Glutamatergic neuron (in vitro differentiated cells): ENCODE results near the gene ZDHHC19. TPM values are rescaled to one million over a fixed set of nuclear protein-coding genes. Genes with fewer than 3 reads are reported as not detected.
"Not testable (repeated sequence)": the region's sequence is repeated elsewhere in the genome, so short reads cannot be mapped to it uniquely, and the experiment has no call there.

Experiments used
- DNase-seq: peaks from one replicate; pipeline ENCODE4 v3.0.0; 2022
- H3K27ac Mint-ChIP-seq: one replicate; pipeline ENCODE4 v1.8.0; 2020; ENCODE audit warnings: mild to moderate bottlenecking, mixed read lengths, inconsistent platforms; ENCODE audit not compliant: unreplicated experiment
- H3K27me3 Mint-ChIP-seq: one replicate; pipeline ENCODE4 v1.8.0; 2020; ENCODE audit warnings: mild to moderate bottlenecking, moderate library complexity, mixed read lengths, inconsistent platforms; ENCODE audit not compliant: unreplicated experiment
- H3K36me3 Mint-ChIP-seq: one replicate; pipeline ENCODE4 v1.8.0; 2020; ENCODE audit warnings: mild to moderate bottlenecking, mixed read lengths, inconsistent platforms; ENCODE audit not compliant: unreplicated experiment
- H3K4me1 Mint-ChIP-seq: one replicate; pipeline ENCODE4 v1.8.0; 2020; ENCODE audit warnings: mild to moderate bottlenecking, low read depth, mixed read lengths, inconsistent platforms; ENCODE audit not compliant: unreplicated experiment
- H3K4me3 Mint-ChIP-seq: one replicate; pipeline ENCODE4 v1.8.0; 2020; ENCODE audit warnings: mild to moderate bottlenecking, mixed read lengths, inconsistent platforms; ENCODE audit not compliant: unreplicated experiment
- H3K9me3 Mint-ChIP-seq: one replicate; pipeline ENCODE4 v1.8.0; 2020; ENCODE audit warnings: mild to moderate bottlenecking, moderate library complexity, mixed read lengths, inconsistent platforms; ENCODE audit not compliant: unreplicated experiment
- CTCF ChIP-seq: fragments of 200-600 bp; sonication (generic); IDR thresholded peaks from one replicate; pipeline ENCODE4 v1.5.0; 2021; ENCODE audit not compliant: partially characterized antibody, unreplicated experiment
- total RNA-seq: library from RNA; stranded (reverse); fragmentation: NEBNext Ultra II Directional; extraction: Animal tissue kit (Norgen Biotek cat#: 25700); gene quantifications from one replicate; pipeline ENCODE4 v1.2.1, GENCODE V29; 2021; ENCODE audit not compliant: unreplicated experiment

ZDHHC19 gene
- total RNA-seq, 1 donor from 2014 or later = 1.2 TPM

- H3K36me3 Mint-ChIP-seq = no peaks in the 10 kb centered on the region
- H3K27me3 Mint-ChIP-seq = peaks cover 5% of the 10 kb centered on the region
- DNase-seq = no peak
- peaks cover 1% of the 10 kb centered on the region for H3K9me3 Mint-ChIP-seq
- peaks cover 6% of the 10 kb centered on the region for H3K4me1 Mint-ChIP-seq
- no peak within 1 kb of the TSS for H3K4me3 Mint-ChIP-seq
- no peak for TF ChIP-seq CTCF
- no peak within 1 kb of the TSS for H3K27ac Mint-ChIP-seq
These were observed 4.9 kb upstream of the ZDHHC19 start, which contains the start of gene SLC51A for GRCh38 chr3:196216089-196216564. TSS of gene SLC51A (plus strand) at chr3:196216534. CDS start at chr3:196216713, 179 bp downstream.

- DNase-seq = no peak
- Mint-ChIP-seq H3K27ac (no peak overlapping the region), H3K4me3 (no peak overlapping the region), H3K4me1 (peaks cover 6% of the 10 kb centered on the region), H3K9me3 (peaks cover 1% of the 10 kb centered on the region), H3K27me3 (peaks cover 5% of the 10 kb centered on the region), H3K36me3 (no peaks in the 10 kb centered on the region)
- TF ChIP-seq CTCF = no peak
These were observed 4.4 kb upstream of the ZDHHC19 start for GRCh38 chr3:196215493-196216020.

GRCh38 chr3:196214783-196215441, 3.7 kb upstream of the ZDHHC19 start:
- H3K27ac Mint-ChIP-seq = no peak overlapping the region
- H3K4me3 Mint-ChIP-seq = no peak overlapping the region
- H3K36me3 Mint-ChIP-seq = no peaks in the 10 kb centered on the region
- H3K4me1 Mint-ChIP-seq = peaks cover 6% of the 10 kb centered on the region
- no peak for TF ChIP-seq CTCF
- no peak for DNase-seq
- H3K27me3 Mint-ChIP-seq = peaks cover 5% of the 10 kb centered on the region
- H3K9me3 Mint-ChIP-seq = peaks cover 3% of the 10 kb centered on the region

GRCh38 chr3:196209944-196210672, 1.1 kb downstream of the ZDHHC19 start:
- H3K27ac Mint-ChIP-seq, H3K4me3 Mint-ChIP-seq, DNase-seq, H3K4me1 Mint-ChIP-seq, H3K36me3 Mint-ChIP-seq, H3K9me3 Mint-ChIP-seq: not testable (repeated sequence)
- H3K27me3 Mint-ChIP-seq = peaks cover 13% of the 10 kb centered on the region

GRCh38 chr3:196208942-196209695, 2.1 kb downstream of the ZDHHC19 start:
- H3K4me3 Mint-ChIP-seq = no peak overlapping the region
- H3K9me3 Mint-ChIP-seq = peaks cover 5% of the 10 kb centered on the region
- no peaks in the 10 kb centered on the region for H3K4me1 Mint-ChIP-seq
- no peak for TF ChIP-seq CTCF
- H3K27ac Mint-ChIP-seq = no peak overlapping the region
- peaks cover 4% of the 10 kb centered on the region for H3K36me3 Mint-ChIP-seq
- DNase-seq = no peak
- peaks cover 12% of the 10 kb centered on the region for H3K27me3 Mint-ChIP-seq
